ENCODE measurements around the gene MARK3. TPM values are rescaled to one million over a fixed set of nuclear protein-coding genes. Genes with fewer than 3 reads are reported as not detected.

Gene MARK3
- total and polyA plus RNA-seq, 2 of the 13 experiments (the other 11 are each of a cell fraction or from before 2014, with no cell fraction given): 47.7 to 56.6 TPM

GRCh38 chr14:103518422-103519042 lies 133.3 kb downstream of the MARK3 start (continued):
- TF ChIP-seq, protein P1, sequence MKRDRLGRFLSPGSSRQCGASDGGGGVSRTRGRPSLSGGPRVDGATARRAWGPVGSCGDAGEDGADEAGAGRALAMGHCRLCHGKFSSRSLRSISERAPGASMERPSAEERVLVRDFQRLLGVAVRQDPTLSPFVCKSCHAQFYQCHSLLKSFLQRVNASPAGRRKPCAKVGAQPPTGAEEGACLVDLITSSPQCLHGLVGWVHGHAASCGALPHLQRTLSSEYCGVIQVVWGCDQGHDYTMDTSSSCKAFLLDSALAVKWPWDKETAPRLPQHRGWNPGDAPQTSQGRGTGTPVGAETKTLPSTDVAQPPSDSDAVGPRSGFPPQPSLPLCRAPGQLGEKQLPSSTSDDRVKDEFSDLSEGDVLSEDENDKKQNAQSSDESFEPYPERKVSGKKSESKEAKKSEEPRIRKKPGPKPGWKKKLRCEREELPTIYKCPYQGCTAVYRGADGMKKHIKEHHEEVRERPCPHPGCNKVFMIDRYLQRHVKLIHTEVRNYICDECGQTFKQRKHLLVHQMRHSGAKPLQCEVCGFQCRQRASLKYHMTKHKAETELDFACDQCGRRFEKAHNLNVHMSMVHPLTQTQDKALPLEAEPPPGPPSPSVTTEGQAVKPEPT (CRISPR knock-in tag; IDR thresholded peaks at IDR 0.05; ENCODE audit: low read depth): no peak
- TF ChIP-seq RXRA (CRISPR knock-in tag; IDR thresholded peaks at IDR 0.05): no peak; the same call in 1 of the 2 replicates
- no peak for TF ChIP-seq DBP (CRISPR knock-in tag; IDR thresholded peaks at IDR 0.05; ENCODE audit: not compliant biosample characterization)
- TF ChIP-seq ADNP (CRISPR knock-in tag; IDR thresholded peaks at IDR 0.05): no peak
- no peak for TF ChIP-seq PHF8 (CRISPR knock-in tag; IDR thresholded peaks at IDR 0.05)
- no peak for TF ChIP-seq EEA1 (CRISPR knock-in tag; IDR thresholded peaks at IDR 0.05; ENCODE audit: borderline replicate concordance)
- no peak for TF ChIP-seq KMT2B (CRISPR knock-in tag; IDR thresholded peaks at IDR 0.05)
- no peak for TF ChIP-seq GLMP (CRISPR knock-in tag; IDR thresholded peaks at IDR 0.05; ENCODE audit: borderline replicate concordance)
- TF ChIP-seq ZBTB3 (CRISPR knock-in tag; IDR thresholded peaks at IDR 0.05; ENCODE audit: borderline replicate concordance, low read depth): no peak
- TF ChIP-seq ZNF572 (CRISPR knock-in tag; IDR thresholded peaks at IDR 0.05): no peak
- TF ChIP-seq, protein P2, sequence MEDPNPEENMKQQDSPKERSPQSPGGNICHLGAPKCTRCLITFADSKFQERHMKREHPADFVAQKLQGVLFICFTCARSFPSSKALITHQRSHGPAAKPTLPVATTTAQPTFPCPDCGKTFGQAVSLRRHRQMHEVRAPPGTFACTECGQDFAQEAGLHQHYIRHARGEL (CRISPR knock-in tag; IDR thresholded peaks at IDR 0.05): no peak
- TF ChIP-seq HOXA3 (CRISPR knock-in tag; IDR thresholded peaks at IDR 0.05): no peak
- TF ChIP-seq, protein P3, sequence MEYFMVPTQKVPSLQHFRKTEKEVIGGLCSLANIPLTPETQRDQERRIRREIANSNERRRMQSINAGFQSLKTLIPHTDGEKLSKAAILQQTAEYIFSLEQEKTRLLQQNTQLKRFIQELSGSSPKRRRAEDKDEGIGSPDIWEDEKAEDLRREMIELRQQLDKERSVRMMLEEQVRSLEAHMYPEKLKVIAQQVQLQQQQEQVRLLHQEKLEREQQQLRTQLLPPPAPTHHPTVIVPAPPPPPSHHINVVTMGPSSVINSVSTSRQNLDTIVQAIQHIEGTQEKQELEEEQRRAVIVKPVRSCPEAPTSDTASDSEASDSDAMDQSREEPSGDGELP (IDR thresholded peaks at IDR 0.05; ENCODE audit: borderline replicate concordance, low read depth): no peak; the same call in 1 of the 2 replicates
- no peak for TF ChIP-seq IRX3 (CRISPR knock-in tag; IDR thresholded peaks at IDR 0.05; ENCODE audit: borderline replicate concordance, low read depth)
- TF ChIP-seq SP140L (CRISPR knock-in tag; IDR thresholded peaks at IDR 0.05; ENCODE audit: borderline replicate concordance): no peak
- no peak for TF ChIP-seq CHD2 (IDR thresholded peaks at IDR 0.05; ENCODE audit: low read depth, low read length)
- TF ChIP-seq, protein P4, sequence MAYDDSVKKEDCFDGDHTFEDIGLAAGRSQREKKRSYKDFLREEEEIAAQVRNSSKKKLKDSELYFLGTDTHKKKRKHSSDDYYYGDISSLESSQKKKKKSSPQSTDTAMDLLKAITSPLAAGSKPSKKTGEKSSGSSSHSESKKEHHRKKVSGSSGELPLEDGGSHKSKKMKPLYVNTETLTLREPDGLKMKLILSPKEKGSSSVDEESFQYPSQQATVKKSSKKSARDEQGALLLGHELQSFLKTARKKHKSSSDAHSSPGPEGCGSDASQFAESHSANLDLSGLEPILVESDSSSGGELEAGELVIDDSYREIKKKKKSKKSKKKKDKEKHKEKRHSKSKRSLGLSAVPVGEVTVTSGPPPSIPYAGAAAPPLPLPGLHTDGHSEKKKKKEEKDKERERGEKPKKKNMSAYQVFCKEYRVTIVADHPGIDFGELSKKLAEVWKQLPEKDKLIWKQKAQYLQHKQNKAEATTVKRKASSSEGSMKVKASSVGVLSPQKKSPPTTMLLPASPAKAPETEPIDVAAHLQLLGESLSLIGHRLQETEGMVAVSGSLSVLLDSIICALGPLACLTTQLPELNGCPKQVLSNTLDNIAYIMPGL (CRISPR knock-in tag; IDR thresholded peaks at IDR 0.05; ENCODE audit: borderline replicate concordance in 1 of 2, low read depth in 1 of 2): peak; percentile 51 to 53; a peak in 1 of 4 replicates
- no peak for TF ChIP-seq SP1 (IDR thresholded peaks at IDR 0.05)
- no peak for TF ChIP-seq SP1 (CRISPR knock-in tag; IDR thresholded peaks at IDR 0.05)
- no peak for TF ChIP-seq ZNF337 (CRISPR knock-in tag; IDR thresholded peaks at IDR 0.05; ENCODE audit: borderline replicate concordance, low read depth)
- no peak for TF ChIP-seq ZNF589 (CRISPR knock-in tag; conservative IDR thresholded peaks at IDR 0.05)
- no peak for TF ChIP-seq ELF3 (CRISPR knock-in tag; IDR thresholded peaks at IDR 0.05)
- TF ChIP-seq AGO1 (IDR thresholded peaks at IDR 0.05; ENCODE audit: low read depth, low read length, poor library complexity, severe bottlenecking): peak; percentile 87
- no peak for TF ChIP-seq ZNF430 (CRISPR knock-in tag; IDR thresholded peaks at IDR 0.05)
